BJ (cell line): ENCODE results near the gene PLA2G6. TPM values are rescaled to one million over a fixed set of nuclear protein-coding genes. Genes with fewer than 3 reads are reported as not detected.
A peak's percentile ranks its signal among the peaks of the same experiment; 100 is the strongest.

Experiments used
- CTCF ChIA-PET: fragments of 350-600 bp; formaldehyde crosslinking; extraction: SDS; loops from one replicate; lab custom pipeline; 2021; ENCODE audit warnings: antibody characterized with exemption, inconsistent platforms; lab: Yijun Ruan, JAX
- POLR2A ChIA-PET: fragments of 300-600 bp; sonication (Branson Sonifier 250); formaldehyde crosslinking; extraction: SDS; loops from one replicate; lab custom pipeline; 2021; ENCODE audit warnings: antibody characterized with exemption; lab: Charles Lee
- DNase-seq: peaks from one replicate; pipeline ENCODE4 v3.0.0-alpha.2; 2011; ENCODE audit warnings: low read depth
- H3K27me3 ChIP-seq: 2 replicates; pipeline ENCODE4 v1.6.0; 2011; ENCODE audit warnings: low read length; ENCODE audit not compliant: control insufficient read depth, insufficient read depth
- H3K36me3 ChIP-seq: 2 replicates; pipeline ENCODE4 v1.5.1; 2011; ENCODE audit warnings: low read length; ENCODE audit not compliant: control insufficient read depth, insufficient read depth
- H3K4me3 ChIP-seq: 2 replicates; pipeline ENCODE4 v1.5.1; 2011; ENCODE audit warnings: low read depth, mild to moderate bottlenecking, control low read depth, low read length
- polyA plus RNA-seq: library from polyadenylated mRNA; depleted of rRNA; stranded (reverse); fragments of >200 nt; gene quantifications from 2 replicates; pipeline ENCODE4 v1.2.3, GENCODE V29; 2011
- TF ChIP-seq, protein P1 (sequence below): IDR thresholded peaks from 2 replicates; pipeline ENCODE4 v1.5.1; 2011; ENCODE audit warnings: low read depth, mild to moderate bottlenecking, control low read depth, inconsistent platforms, low read length, moderate library complexity; ENCODE audit not compliant: insufficient read depth

PLA2G6 gene
- polyA plus RNA-seq, 1 experiment: 14.9 TPM

DNA sequence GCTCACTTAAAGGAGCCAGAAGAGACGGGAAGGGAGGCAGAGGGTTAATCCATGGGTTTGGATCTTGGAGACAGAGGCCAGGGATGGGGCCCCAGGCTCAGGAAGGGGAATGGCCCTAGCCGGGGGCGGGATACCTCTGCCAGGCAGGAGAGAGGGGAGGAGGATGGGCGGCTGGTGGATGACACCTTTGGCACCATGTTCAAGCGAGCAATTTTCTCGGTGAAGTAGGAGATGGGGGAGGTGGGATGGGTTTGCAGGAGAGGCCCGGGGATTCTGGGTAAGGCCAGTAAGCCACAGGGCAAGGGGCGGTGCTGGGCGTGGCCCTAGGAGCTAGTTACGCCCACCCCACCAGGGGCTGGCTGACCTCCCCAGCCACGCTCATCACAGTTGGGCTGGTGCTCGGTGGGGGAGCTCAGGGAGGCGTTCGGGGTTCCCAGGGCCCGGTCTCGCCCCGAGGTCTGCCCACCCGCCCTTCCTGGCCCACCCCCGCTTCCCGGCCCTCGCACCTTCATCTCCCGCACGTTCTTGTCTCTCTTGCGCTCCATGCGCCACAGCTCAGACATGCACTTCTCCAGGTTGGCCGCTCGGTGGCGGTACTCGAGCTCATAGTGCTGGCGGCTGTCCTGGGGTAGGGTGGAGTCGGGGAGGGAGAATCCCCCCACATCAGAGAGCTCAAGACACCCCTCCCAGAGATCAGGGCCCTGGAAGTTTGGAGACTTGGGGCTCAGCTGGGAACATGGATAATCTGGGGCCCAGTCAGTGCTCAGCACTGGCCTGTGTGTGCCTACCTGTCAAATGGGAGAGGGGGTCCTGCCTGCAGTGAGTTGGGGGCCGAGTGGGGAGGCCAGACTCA is 83.8 kb downstream of the PLA2G6 start:
- POLR2A ChIA-PET: no interaction called here
- CTCF ChIA-PET: interaction anchor here (0.6 to 1.9 kb wide), 9 partner anchors 7 to 498 kb away, joined by 3 to 10 read pairs (median 3); no protein-coding TSS in a partner anchor

DNA sequence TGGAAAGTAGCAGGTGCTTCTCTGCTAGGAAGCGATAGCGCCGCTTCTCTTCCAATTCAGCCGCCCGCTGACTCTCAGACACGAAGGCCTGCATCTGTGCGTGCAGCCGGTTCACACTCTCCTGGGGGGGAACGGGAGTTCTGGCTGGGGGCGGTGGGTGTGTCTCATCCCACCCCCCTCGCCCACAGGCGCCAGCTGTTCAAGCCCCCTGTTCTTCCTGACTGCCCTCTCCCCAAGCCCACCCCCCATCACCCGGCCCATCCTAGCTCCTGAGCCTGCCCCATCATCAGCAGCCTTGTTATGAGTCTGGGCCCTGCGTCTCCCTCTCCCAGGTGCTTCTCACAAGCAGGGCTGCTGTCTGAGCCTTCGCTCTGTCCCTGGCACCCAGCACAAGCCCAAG is 84.6 kb downstream of the PLA2G6 start:
- H3K27me3 ChIP-seq: no peaks in the 10 kb centered on the region
- no peaks in the 10 kb centered on the region for H3K36me3 ChIP-seq
- ChIA-PET CTCF (interaction anchor here (1.1 kb wide), 2 partner anchors 12 to 18 kb away, joined by 3 to 6 read pairs; no protein-coding TSS in a partner anchor), POLR2A (no interaction called here)
- H3K4me3 ChIP-seq: no peak overlapping the region
- TF ChIP-seq, protein P1, sequence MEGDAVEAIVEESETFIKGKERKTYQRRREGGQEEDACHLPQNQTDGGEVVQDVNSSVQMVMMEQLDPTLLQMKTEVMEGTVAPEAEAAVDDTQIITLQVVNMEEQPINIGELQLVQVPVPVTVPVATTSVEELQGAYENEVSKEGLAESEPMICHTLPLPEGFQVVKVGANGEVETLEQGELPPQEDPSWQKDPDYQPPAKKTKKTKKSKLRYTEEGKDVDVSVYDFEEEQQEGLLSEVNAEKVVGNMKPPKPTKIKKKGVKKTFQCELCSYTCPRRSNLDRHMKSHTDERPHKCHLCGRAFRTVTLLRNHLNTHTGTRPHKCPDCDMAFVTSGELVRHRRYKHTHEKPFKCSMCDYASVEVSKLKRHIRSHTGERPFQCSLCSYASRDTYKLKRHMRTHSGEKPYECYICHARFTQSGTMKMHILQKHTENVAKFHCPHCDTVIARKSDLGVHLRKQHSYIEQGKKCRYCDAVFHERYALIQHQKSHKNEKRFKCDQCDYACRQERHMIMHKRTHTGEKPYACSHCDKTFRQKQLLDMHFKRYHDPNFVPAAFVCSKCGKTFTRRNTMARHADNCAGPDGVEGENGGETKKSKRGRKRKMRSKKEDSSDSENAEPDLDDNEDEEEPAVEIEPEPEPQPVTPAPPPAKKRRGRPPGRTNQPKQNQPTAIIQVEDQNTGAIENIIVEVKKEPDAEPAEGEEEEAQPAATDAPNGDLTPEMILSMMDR: no peak
- no peak for DNase-seq

More for the DNA sequence above, 83.8 kb downstream of the PLA2G6 start:
- no peak overlapping the region for H3K4me3 ChIP-seq
- TF ChIP-seq, protein P1: peak; percentile 43
- no peaks in the 10 kb centered on the region for H3K36me3 ChIP-seq
- no peak for DNase-seq
- H3K27me3 ChIP-seq: no peaks in the 10 kb centered on the region

DNA sequence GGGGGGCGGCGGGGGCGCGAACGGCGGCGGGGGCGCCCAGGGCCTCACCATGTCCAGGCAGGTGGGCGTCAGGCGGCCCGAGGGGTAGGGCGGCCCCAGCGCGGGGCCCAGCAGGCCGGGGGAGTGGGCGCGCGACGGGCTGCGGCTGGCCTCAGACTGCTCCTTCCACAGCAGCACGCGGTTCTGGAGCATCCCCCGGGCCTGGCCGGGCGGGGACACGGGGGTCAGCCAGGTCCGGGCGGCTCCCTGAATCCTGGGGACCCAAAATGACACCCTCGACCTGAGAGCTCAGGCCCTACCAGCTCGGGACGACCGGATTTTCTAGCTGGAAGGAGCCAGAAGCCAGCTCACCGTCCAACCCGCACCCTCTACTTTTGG is 92.2 kb downstream of the PLA2G6 start:
- TF ChIP-seq, protein P1: no peak
- H3K27me3 ChIP-seq: peaks cover 2% of the 10 kb centered on the region; the same call in 1 of the 2 replicates
- H3K36me3 ChIP-seq: no peaks in the 10 kb centered on the region
- DNase-seq: no peak
- no peak overlapping the region for H3K4me3 ChIP-seq
- CTCF ChIA-PET: no interaction called here
- POLR2A ChIA-PET: no interaction called here

DNA sequence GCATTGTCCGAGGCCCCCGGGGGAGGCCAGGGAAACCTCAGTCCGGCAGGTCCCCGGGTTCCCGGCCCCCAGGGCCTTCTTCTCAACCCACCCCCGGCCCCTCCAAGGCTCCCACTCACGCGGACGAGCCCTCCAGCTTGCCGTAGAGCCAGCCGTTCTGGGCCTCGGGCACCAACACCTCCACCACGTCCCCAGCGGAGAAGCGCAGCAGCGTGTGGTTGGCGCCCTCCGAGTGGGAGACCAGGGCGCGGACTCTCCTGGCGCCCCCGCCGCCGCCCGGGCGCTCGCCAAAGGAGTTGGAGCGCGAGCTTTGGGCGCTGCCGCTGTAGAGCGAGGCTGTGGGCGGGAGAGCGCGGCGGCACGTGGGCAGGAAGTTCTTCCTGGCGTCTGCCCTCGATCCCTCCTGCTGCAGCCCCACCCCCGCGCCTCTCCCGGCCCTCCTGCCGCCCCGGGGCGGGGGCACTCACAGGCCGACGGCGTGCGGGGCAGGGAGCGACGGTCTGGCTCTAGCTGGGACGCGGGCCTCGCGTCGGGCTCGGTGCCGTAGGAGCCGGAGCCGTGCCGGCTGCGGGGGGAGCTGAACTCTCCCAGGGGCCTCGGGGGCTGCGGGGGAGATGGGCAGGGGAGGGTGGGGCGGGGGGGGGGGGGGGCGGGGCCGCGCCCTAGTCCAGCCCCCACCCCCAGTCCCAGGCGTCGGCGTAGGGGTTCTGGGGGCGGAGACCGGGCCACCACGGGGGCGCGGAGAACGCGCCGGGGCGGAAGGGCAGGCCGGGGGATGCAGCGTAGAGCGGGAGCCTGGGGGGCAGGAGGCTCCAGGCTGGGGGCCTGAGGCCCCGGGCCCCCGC is 92.8 kb downstream of the PLA2G6 start:
- no peak for DNase-seq
- POLR2A ChIA-PET: no interaction called here
- Histone ChIP-seq H3K4me3 (peak overlapping the region; percentile 17), H3K36me3 (no peaks in the 10 kb centered on the region), H3K27me3 (peaks cover 2% of the 10 kb centered on the region; the same call in 1 of the 2 replicates)
- CTCF ChIA-PET: no interaction called here
- TF ChIP-seq, protein P1: no peak

DNA sequence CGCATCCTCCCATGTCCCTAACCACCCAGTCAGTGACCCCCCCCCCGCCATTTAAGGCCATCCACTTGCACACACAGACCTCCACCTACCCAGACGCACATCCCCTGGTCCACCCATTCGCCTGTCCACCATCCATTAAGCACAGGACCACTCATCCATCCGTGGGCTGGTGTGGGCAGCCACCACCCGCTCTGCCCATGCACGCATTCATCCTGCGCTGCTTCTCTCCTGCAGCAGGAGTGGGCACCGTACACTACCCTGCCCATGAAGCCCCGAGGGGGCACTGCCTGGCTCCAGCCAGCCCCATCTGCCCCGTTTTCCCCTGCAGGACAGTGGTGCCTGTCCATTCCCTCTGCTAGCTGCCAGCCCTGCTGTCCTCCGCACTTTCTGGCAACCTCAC is 93.8 kb downstream of the PLA2G6 start:
- CTCF ChIA-PET: no interaction called here
- H3K36me3 ChIP-seq: no peaks in the 10 kb centered on the region
- TF ChIP-seq, protein P1: no peak
- no peak overlapping the region for H3K4me3 ChIP-seq
- no peak for DNase-seq
- POLR2A ChIA-PET: no interaction called here
- peaks cover 2% of the 10 kb centered on the region; the same call in 1 of the 2 replicates for H3K27me3 ChIP-seq
